GM23248 (cell line): ENCODE measurements around the gene SERPINE3.

Experiments
- EZH2 ChIP-seq: fragments of 200-600 bp; sonication (generic); IDR thresholded peaks from 2 replicates; pipeline ENCODE4 v1.6.1; 2018; ENCODE audit warnings: antibody characterized with exemption, mild to moderate bottlenecking; ENCODE audit not compliant: insufficient read depth, poor library complexity, severe bottlenecking
- EZH2phosphoT487 ChIP-seq: fragments of 200-600 bp; sonication (generic); IDR thresholded peaks from 2 replicates; pipeline ENCODE4 v1.6.1; 2018; ENCODE audit warnings: antibody characterized with exemption, moderate library complexity, mild to moderate bottlenecking, low read depth; ENCODE audit not compliant: insufficient read depth

GRCh38 chr13:51396352-51396751 is 56.9 kb downstream of the SERPINE3 start:
- no peak for TF ChIP-seq EZH2phosphoT487
- no peak for TF ChIP-seq EZH2
